ENCODE results near the gene WRNIP1. TPM values are rescaled to one million over a fixed set of nuclear protein-coding genes. Genes with fewer than 3 reads are reported as not detected.
A peak's percentile ranks its signal among the peaks of the same experiment; 100 is the strongest.

The WRNIP1 gene
- total and polyA plus RNA-seq, 9 of the 15 experiments (the other 6 are each of a cell fraction or from before 2014, with no cell fraction given) = 13.2 to 63.6 (median 48.6) TPM

- TF ChIP-seq THRA (IDR thresholded peaks at IDR 0.05) (no peak), TCF7L2 (IDR thresholded peaks at IDR 0.05; ENCODE audit: low read depth, low read length) (no peak), ZBTB5 (IDR thresholded peaks at IDR 0.05) (no peak), GMEB1 (CRISPR knock-in tag; IDR thresholded peaks at IDR 0.05) (peak; percentile 24; the same call in 1 of the 2 replicates), HEY1 (CRISPR knock-in tag; IDR thresholded peaks at IDR 0.05; ENCODE audit: borderline replicate concordance) (no peak), RBM17 (IDR thresholded peaks at IDR 0.05; ENCODE audit: borderline replicate concordance, low read depth, low read length) (no peak), NKRF (IDR thresholded peaks at IDR 0.05; ENCODE audit: borderline replicate concordance) (peak; percentile 53; the same call in 1 of the 2 replicates), PBX2 (CRISPR knock-in tag; IDR thresholded peaks at IDR 0.05; ENCODE audit: low read depth) (no peak), PBX2 (tag; conservative IDR thresholded peaks at IDR 0.05; ENCODE audit: low read depth) (no peak), BRD4 (IDR thresholded peaks at IDR 0.05) (peak; percentile 40; the same call in 1 of the 2 replicates), ZNF197 (CRISPR knock-in tag; IDR thresholded peaks at IDR 0.05; ENCODE audit: low read depth) (no peak), NEUROD1 (IDR thresholded peaks at IDR 0.05; ENCODE audit: borderline replicate concordance, low read depth, low read length, partially characterized antibody) (no peak), ZNF76 (CRISPR knock-in tag; IDR thresholded peaks at IDR 0.05; ENCODE audit: borderline replicate concordance) (no peak), DLX4 (CRISPR knock-in tag; IDR thresholded peaks at IDR 0.05) (no peak), MECOM (CRISPR knock-in tag; IDR thresholded peaks at IDR 0.05) (no peak), CSDE1 (IDR thresholded peaks at IDR 0.05) (no peak)
Measured at GRCh38 chr6:2765896-2766766, 938 bp downstream of the WRNIP1 start (continued).
